ENCODE measurements around the gene SMYD2.

DNA sequence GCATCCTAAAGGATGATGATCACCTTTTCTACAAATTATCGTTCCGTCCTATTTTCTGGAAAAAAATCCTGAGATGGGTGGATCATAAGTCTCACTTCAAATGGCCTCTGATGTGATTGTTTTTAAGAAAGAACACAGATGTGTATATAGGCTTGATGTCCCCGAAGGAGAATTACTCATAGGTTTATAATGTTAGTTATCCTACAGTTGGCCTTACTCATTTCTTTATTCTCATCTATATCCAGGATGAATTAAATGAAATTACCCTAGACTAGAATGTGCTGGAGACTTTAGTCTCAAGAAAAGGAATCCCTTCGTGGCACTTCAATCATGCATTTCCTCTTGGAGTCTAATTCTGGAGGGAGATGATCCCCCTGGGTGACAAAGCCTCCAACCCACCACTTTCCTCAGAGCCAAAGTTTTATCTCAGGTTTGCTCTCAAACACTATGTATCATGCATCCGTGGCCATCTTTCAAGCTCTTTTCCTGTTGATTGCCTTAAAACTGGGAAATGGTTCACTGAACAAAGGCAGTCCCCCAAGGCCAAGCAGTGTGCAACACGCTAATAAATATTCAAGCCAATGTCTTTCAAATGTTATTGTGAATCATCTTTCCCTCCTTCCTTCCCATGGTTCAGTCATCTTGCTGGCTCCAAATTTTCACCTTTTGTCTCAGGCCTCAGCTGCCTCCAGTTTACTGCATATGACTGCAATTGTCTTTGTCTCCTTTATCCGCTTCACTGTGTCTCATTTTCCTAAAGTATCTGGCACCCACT is 32.5 kb upstream of the SMYD2 start:
- TF ChIP-seq POLR2A (IDR thresholded peaks at IDR 0.05; ENCODE audit: low read depth, low read length) = no peak
- TF ChIP-seq POLR2AphosphoS5 (IDR thresholded peaks at IDR 0.05; ENCODE audit: low read depth, low read length) = no peak
